ENCODE data around the gene FARP1.

Gene FARP1

GRCh38 chr13:98204546-98204945 lies 61.7 kb downstream of the FARP1 start:
- TF ChIP-seq FOXP2 (optimal IDR thresholded peaks at IDR 0.05; ENCODE audit: borderline replicate concordance, extremely low read depth, extremely low read length, insufficient read depth) = no peak
- TF ChIP-seq TAF1 (IDR thresholded peaks at IDR 0.05; ENCODE audit: borderline replicate concordance, insufficient read depth, low read length) = no peak
- no peak for TF ChIP-seq REST (IDR thresholded peaks at IDR 0.05; ENCODE audit: insufficient read depth in 1 of 2, low read depth in 2 of 2, low read length in 2 of 2)
- no peak for TF ChIP-seq POLR2AphosphoS5 (IDR thresholded peaks at IDR 0.05; ENCODE audit: low read depth, low read length)
- TF ChIP-seq SIN3A (IDR thresholded peaks at IDR 0.05; ENCODE audit: borderline replicate concordance, insufficient read depth, low read length) = no peak

GRCh38 chr13:98206946-98207345 lies 64.1 kb downstream of the FARP1 start:
- no peak for TF ChIP-seq REST (IDR thresholded peaks at IDR 0.05; ENCODE audit: insufficient read depth in 1 of 2, low read depth in 2 of 2, low read length in 2 of 2)
- TF ChIP-seq POLR2AphosphoS5 (IDR thresholded peaks at IDR 0.05; ENCODE audit: low read depth, low read length) = no peak
- TF ChIP-seq SIN3A (IDR thresholded peaks at IDR 0.05; ENCODE audit: borderline replicate concordance, insufficient read depth, low read length) = no peak
- TF ChIP-seq TAF1 (IDR thresholded peaks at IDR 0.05; ENCODE audit: borderline replicate concordance, insufficient read depth, low read length) = no peak
- no peak for TF ChIP-seq FOXP2 (optimal IDR thresholded peaks at IDR 0.05; ENCODE audit: borderline replicate concordance, extremely low read depth, extremely low read length, insufficient read depth)

- TF ChIP-seq TAF1 (IDR thresholded peaks at IDR 0.05; ENCODE audit: borderline replicate concordance, insufficient read depth, low read length) (no peak), FOXP2 (optimal IDR thresholded peaks at IDR 0.05; ENCODE audit: borderline replicate concordance, extremely low read depth, extremely low read length, insufficient read depth) (no peak), POLR2AphosphoS5 (IDR thresholded peaks at IDR 0.05; ENCODE audit: low read depth, low read length) (no peak), SIN3A (IDR thresholded peaks at IDR 0.05; ENCODE audit: borderline replicate concordance, insufficient read depth, low read length) (no peak), REST (IDR thresholded peaks at IDR 0.05; ENCODE audit: insufficient read depth in 1 of 2, low read depth in 2 of 2, low read length in 2 of 2) (no peak)
Measured at GRCh38 chr13:98207416-98207815, 64.5 kb downstream of the FARP1 start.

- TF ChIP-seq FOXP2 (optimal IDR thresholded peaks at IDR 0.05; ENCODE audit: borderline replicate concordance, extremely low read depth, extremely low read length, insufficient read depth) = no peak
- TF ChIP-seq TAF1 (IDR thresholded peaks at IDR 0.05; ENCODE audit: borderline replicate concordance, insufficient read depth, low read length) = no peak
- TF ChIP-seq REST (IDR thresholded peaks at IDR 0.05; ENCODE audit: insufficient read depth in 1 of 2, low read depth in 2 of 2, low read length in 2 of 2) = no peak
- no peak for TF ChIP-seq SIN3A (IDR thresholded peaks at IDR 0.05; ENCODE audit: borderline replicate concordance, insufficient read depth, low read length)
- no peak for TF ChIP-seq POLR2AphosphoS5 (IDR thresholded peaks at IDR 0.05; ENCODE audit: low read depth, low read length)
Measured at GRCh38 chr13:98208606-98209005, 65.7 kb downstream of the FARP1 start.

- no peak for TF ChIP-seq REST (IDR thresholded peaks at IDR 0.05; ENCODE audit: insufficient read depth in 1 of 2, low read depth in 2 of 2, low read length in 2 of 2)
- TF ChIP-seq SIN3A (IDR thresholded peaks at IDR 0.05; ENCODE audit: borderline replicate concordance, insufficient read depth, low read length) = no peak
- TF ChIP-seq POLR2AphosphoS5 (IDR thresholded peaks at IDR 0.05; ENCODE audit: low read depth, low read length) = no peak
- TF ChIP-seq FOXP2 (optimal IDR thresholded peaks at IDR 0.05; ENCODE audit: borderline replicate concordance, extremely low read depth, extremely low read length, insufficient read depth) = no peak
- TF ChIP-seq TAF1 (IDR thresholded peaks at IDR 0.05; ENCODE audit: borderline replicate concordance, insufficient read depth, low read length) = no peak
Measured at GRCh38 chr13:98212763-98213162, 69.9 kb downstream of the FARP1 start.

Measured in PFSK-1 (cell line).